WI38 (cell line): ENCODE measurements around the gene C16orf89.

Experiments
- H3K4me3 ChIP-seq: 2 replicates; pipeline ENCODE4 v1.5.1; 2011; ENCODE audit warnings: low read depth, mild to moderate bottlenecking, control low read depth, low read length
- CTCF ChIP-seq: IDR thresholded peaks from 2 replicates; pipeline ENCODE4 v1.5.1; 2012; ENCODE audit warnings: low read depth, mild to moderate bottlenecking, control low read depth, low read length

Gene C16orf89

GRCh38 chr16:5027086-5027485 lies 38.7 kb downstream of the C16orf89 start:
- no peak for TF ChIP-seq CTCF
- H3K4me3 ChIP-seq, result no peak overlapping the region

GRCh38 chr16:5026664-5027063 lies 39.1 kb downstream of the C16orf89 start:
- TF ChIP-seq CTCF, result no peak
- H3K4me3 ChIP-seq, result no peak overlapping the region

DNA sequence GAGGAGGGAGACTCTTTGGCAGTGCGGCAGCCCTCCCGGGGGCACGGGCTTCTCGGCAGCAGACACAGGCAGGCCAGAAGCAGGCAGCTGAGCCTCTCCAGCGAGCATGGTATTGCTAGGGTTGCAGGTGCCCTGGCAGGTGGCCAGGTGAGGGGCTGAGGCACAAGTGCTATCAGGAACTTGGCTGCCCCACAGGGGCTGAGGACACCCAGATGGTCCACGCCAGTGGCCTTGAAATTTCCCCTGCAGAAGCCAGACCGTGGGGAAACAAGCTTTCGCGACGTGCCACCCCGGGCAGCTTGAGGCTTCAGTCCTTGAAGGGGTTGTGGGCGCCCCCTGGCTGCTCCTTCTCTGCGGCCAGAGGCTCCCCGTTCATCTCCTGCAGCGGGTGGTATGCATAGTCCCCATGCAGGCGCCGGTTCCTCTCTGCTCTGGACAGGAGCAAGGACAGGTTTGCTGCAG lies 40.6 kb downstream of the C16orf89 start:
- TF ChIP-seq CTCF, result no peak
- no peak overlapping the region for H3K4me3 ChIP-seq

DNA sequence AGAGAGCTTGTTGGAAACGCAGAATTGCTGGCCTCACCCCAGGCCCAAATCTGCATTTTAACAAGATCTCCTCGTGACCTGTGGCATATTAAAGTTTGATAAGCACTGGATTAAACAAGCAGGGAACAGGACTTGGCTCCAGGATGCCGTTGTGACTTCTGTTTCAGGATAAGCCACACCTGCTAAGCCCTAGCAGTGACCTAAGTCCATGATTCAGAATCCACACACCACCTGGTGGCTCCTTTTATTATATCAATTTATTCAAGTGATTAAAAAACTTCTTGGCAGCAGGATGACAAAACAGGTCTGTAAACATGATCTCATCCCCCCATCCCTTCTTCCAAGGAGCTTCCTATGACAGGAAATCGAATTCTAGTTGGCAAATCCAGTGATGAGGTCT lies 41.1 kb downstream of the C16orf89 start:
- TF ChIP-seq CTCF, result no peak
- H3K4me3 ChIP-seq, result no peak overlapping the region

DNA sequence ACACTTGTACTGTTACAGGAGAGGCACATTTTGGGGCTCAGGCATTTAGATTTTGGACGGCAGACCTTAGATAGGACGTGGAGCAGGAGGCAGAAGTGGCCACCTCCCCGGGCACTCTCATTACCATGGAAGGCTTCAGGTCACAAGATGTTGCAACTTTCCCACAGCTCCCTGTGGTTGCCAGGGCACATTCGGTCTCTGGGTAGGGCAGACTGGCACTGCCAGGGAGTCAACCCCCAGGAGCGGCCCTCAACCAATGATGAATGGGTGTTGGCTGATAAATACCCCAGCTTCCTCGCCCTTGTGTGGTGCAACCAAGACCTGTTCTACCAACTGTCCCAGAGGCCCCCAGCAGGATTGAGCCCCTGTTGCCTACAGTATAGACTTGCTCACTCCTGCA lies 43.2 kb downstream of the C16orf89 start:
- H3K4me3 ChIP-seq, result no peak overlapping the region
- TF ChIP-seq CTCF, result no peak

DNA sequence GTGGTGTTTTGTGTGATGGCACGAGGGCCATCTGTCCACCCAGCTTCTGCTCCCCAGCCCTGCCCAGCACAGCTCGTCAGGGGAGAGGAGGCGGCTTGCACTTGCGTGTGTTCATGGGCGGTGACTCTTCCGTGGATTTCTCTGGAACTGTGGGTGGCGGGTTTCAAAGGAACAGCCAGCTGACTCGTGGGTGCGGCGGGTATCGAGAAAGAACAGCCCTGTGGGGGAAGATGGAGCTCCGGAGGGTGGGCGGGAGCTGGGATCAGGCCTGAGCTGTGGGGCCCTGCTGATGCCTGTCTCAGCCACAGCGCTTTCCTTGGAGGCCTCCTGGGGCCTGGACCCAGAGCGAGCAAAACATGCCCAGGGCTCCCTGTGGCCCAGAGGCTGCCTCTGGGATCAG lies 45.2 kb downstream of the C16orf89 start:
- no peak overlapping the region for H3K4me3 ChIP-seq
- TF ChIP-seq CTCF, result no peak

GRCh38 chr16:5019775-5020174 lies 46.0 kb downstream of the C16orf89 start:
- no peak for TF ChIP-seq CTCF
- no peak overlapping the region for H3K4me3 ChIP-seq
